Vagina (tissue), 2 donors: ENCODE results near the gene HRH2. TPM values are rescaled to one million over a fixed set of nuclear protein-coding genes. Genes with fewer than 3 reads are reported as not detected.

Experiments
- DNase-seq, 2 donors: peaks; one replicate each; pipeline ENCODE4 v3.0.0-alpha.2; 2017; ENCODE audit errors: extremely low spot score in 2 of 2
- H3K27ac ChIP-seq: fragments of 200-600 bp; sonication (generic); one replicate; pipeline ENCODE4 v1.5.1; 2019
- H3K27me3 ChIP-seq: fragments of 200-600 bp; sonication (generic); one replicate; pipeline ENCODE4 v1.5.1; 2019
- H3K36me3 ChIP-seq, 2 donors: fragments of 200-600 bp; sonication (generic); one replicate each; pipeline ENCODE4 v1.5.1; 2017 to 2019
- H3K4me1 ChIP-seq: fragments of 200-600 bp; sonication (generic); one replicate; pipeline ENCODE4 v1.5.1; 2019
- H3K4me3 ChIP-seq, 2 donors: fragments of 200-600 bp; sonication (generic); 1 replicate in 1 of 2; 2 replicates in 1 of 2; pipeline ENCODE4 v1.5.1; 2016 to 2019
- H3K9me3 ChIP-seq: fragments of 200-600 bp; sonication (generic); one replicate; pipeline ENCODE4 v1.5.1; 2019
- POLR2A ChIP-seq, 2 donors: fragments of 450-650 bp; IDR thresholded peaks; one replicate each; pipeline ENCODE4 v1.6.1; 2017; ENCODE audit warnings: antibody characterized with exemption in 2 of 2, mild to moderate bottlenecking in 2 of 2, moderate library complexity in 2 of 2
- POLR2AphosphoS5 ChIP-seq, 2 donors: sonication (generic); formaldehyde crosslinking; IDR thresholded peaks; one replicate each; pipeline ENCODE4 v1.9.0; 2017; ENCODE audit warnings: antibody characterized with exemption in 2 of 2, mild to moderate bottlenecking in 2 of 2, low read depth in 1 of 2; ENCODE audit not compliant: insufficient read depth in 1 of 2
- intact Hi-C: fragments of 100-400 bp; cut with DNase I; formaldehyde crosslinking; loops from one replicate; pipeline ENCODE4 v1.15.1; 2023
- total RNA-seq: library from RNA; depleted of rRNA; stranded (reverse); fragments of >200 nt; gene quantifications from one replicate; pipeline ENCODE4 v1.2.3, GENCODE V29; 2016
- TF ChIP-seq, protein P1 (sequence below), 3 experiments: fragments of 450-650 bp in 2 of 3; fragments of 200-600 bp in 1 of 3; sonication (generic) in 1 of 3; IDR thresholded peaks; one replicate each; pipeline ENCODE4 v1.5.1; 2017 to 2019; ENCODE audit warnings: antibody characterized with exemption in 3 of 3, mild to moderate bottlenecking in 2 of 3, moderate library complexity in 2 of 3

HRH2 gene
- total RNA-seq, 1 donor from 2014 or later: 0.98 TPM

DNA sequence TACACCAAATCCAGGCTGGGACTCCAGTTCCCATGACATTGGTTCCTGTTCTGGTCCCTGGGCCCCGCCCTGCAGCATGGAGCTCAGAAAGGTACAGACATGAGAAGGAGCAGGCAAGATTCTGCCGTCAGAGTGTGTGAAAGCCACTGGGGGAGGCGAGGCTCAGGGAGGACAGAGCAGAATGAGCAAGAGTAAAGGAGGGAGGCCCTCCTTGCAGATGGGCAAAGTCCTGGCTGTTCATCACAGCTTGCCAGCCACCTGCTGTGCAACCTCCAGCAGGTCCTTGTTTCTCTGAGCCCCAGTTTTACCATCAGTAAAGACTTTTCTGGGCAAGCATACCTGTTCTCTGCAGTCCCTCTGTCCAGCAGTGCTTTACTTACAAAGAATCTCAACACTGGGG is 73.3 kb downstream of the HRH2 start:
- H3K4me1 ChIP-seq: peaks cover 5% of the 10 kb centered on the region
- H3K27me3 ChIP-seq: no peaks in the 10 kb centered on the region
- H3K9me3 ChIP-seq: no peaks in the 10 kb centered on the region
- no peaks in the 10 kb centered on the region for H3K36me3 ChIP-seq
- no peak overlapping the region for H3K27ac ChIP-seq
- H3K4me3 ChIP-seq: no peak overlapping the region
- TF ChIP-seq, protein P1, sequence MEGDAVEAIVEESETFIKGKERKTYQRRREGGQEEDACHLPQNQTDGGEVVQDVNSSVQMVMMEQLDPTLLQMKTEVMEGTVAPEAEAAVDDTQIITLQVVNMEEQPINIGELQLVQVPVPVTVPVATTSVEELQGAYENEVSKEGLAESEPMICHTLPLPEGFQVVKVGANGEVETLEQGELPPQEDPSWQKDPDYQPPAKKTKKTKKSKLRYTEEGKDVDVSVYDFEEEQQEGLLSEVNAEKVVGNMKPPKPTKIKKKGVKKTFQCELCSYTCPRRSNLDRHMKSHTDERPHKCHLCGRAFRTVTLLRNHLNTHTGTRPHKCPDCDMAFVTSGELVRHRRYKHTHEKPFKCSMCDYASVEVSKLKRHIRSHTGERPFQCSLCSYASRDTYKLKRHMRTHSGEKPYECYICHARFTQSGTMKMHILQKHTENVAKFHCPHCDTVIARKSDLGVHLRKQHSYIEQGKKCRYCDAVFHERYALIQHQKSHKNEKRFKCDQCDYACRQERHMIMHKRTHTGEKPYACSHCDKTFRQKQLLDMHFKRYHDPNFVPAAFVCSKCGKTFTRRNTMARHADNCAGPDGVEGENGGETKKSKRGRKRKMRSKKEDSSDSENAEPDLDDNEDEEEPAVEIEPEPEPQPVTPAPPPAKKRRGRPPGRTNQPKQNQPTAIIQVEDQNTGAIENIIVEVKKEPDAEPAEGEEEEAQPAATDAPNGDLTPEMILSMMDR (IDR thresholded peaks at IDR 0.05): no peak
- TF ChIP-seq POLR2A (IDR thresholded peaks at IDR 0.05) (no peak), POLR2AphosphoS5 (IDR thresholded peaks at IDR 0.05; ENCODE audit: insufficient read depth in 1 of 2, low read depth in 1 of 2) (no peak)
- intact Hi-C loops: no loop called here
- no peak for DNase-seq

- Histone ChIP-seq H3K27me3 (no peaks in the 10 kb centered on the region), H3K9me3 (no peaks in the 10 kb centered on the region), H3K36me3 (no peaks in the 10 kb centered on the region), H3K4me3 (no peak overlapping the region), H3K4me1 (peaks cover 5% of the 10 kb centered on the region), H3K27ac (no peak overlapping the region)
- intact Hi-C loops: no loop called here
- DNase-seq: no peak
- TF ChIP-seq POLR2A (IDR thresholded peaks at IDR 0.05): no peak
- TF ChIP-seq, protein P1 (IDR thresholded peaks at IDR 0.05): no peak
- no peak for TF ChIP-seq POLR2AphosphoS5 (IDR thresholded peaks at IDR 0.05; ENCODE audit: insufficient read depth in 1 of 2, low read depth in 1 of 2)
Measured at GRCh38 chr5:175731756-175732465, 74.0 kb downstream of the HRH2 start.

- intact Hi-C loops: no loop called here
- H3K36me3 ChIP-seq: no peaks in the 10 kb centered on the region
- no peaks in the 10 kb centered on the region for H3K9me3 ChIP-seq
- H3K27ac ChIP-seq: no peak overlapping the region
- no peak overlapping the region for H3K4me3 ChIP-seq
- H3K4me1 ChIP-seq: peaks cover 5% of the 10 kb centered on the region
- no peak for DNase-seq
- no peak for TF ChIP-seq POLR2A (IDR thresholded peaks at IDR 0.05)
- TF ChIP-seq POLR2AphosphoS5 (IDR thresholded peaks at IDR 0.05; ENCODE audit: insufficient read depth in 1 of 2, low read depth in 1 of 2): no peak
- TF ChIP-seq, protein P1 (IDR thresholded peaks at IDR 0.05): no peak
- no peaks in the 10 kb centered on the region for H3K27me3 ChIP-seq
Measured at GRCh38 chr5:175733017-175733416, 75.1 kb downstream of the HRH2 start.

- no peak for TF ChIP-seq POLR2A (IDR thresholded peaks at IDR 0.05)
- TF ChIP-seq POLR2AphosphoS5 (IDR thresholded peaks at IDR 0.05; ENCODE audit: insufficient read depth in 1 of 2, low read depth in 1 of 2): no peak
- TF ChIP-seq, protein P1 (IDR thresholded peaks at IDR 0.05): no peak
- H3K27me3 ChIP-seq: no peaks in the 10 kb centered on the region
- DNase-seq: no peak
- no peak overlapping the region for H3K4me3 ChIP-seq
- no peaks in the 10 kb centered on the region for H3K9me3 ChIP-seq
- no peak overlapping the region for H3K27ac ChIP-seq
- peaks cover 5% of the 10 kb centered on the region for H3K4me1 ChIP-seq
- no peaks in the 10 kb centered on the region for H3K36me3 ChIP-seq
- intact Hi-C loops: no loop called here
Measured at GRCh38 chr5:175734016-175734415, 76.1 kb downstream of the HRH2 start.

DNA sequence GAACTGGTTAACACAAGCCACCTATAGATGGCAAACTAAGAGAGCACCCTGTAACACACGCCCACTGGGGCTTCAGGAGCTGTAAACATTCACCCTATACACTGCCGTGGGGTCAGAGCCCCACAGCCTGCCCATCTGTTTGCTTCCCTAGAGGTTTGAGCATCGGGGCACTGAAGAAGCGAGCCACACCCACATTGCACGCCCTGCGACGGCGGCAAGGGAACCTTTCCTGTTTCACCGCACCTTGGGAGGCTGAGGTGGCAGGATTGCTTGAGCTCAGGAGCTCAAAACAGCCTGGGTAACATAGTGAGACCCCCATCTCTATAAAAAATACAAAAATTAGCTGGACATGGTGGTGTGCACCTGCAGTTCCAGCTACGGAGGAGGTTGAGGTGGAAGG is 76.6 kb downstream of the HRH2 start:
- Histone ChIP-seq H3K9me3 (no peaks in the 10 kb centered on the region), H3K4me1 (peaks cover 2% of the 10 kb centered on the region), H3K27ac (no peak overlapping the region), H3K27me3 (no peaks in the 10 kb centered on the region), H3K36me3 (no peaks in the 10 kb centered on the region), H3K4me3 (no peak overlapping the region)
- intact Hi-C loops: no loop called here
- TF ChIP-seq, protein P1 (IDR thresholded peaks at IDR 0.05): no peak
- no peak for TF ChIP-seq POLR2AphosphoS5 (IDR thresholded peaks at IDR 0.05; ENCODE audit: insufficient read depth in 1 of 2, low read depth in 1 of 2)
- no peak for TF ChIP-seq POLR2A (IDR thresholded peaks at IDR 0.05)
- no peak for DNase-seq
